ENCODE results near the gene DOCK4.

DOCK4 gene

DNA sequence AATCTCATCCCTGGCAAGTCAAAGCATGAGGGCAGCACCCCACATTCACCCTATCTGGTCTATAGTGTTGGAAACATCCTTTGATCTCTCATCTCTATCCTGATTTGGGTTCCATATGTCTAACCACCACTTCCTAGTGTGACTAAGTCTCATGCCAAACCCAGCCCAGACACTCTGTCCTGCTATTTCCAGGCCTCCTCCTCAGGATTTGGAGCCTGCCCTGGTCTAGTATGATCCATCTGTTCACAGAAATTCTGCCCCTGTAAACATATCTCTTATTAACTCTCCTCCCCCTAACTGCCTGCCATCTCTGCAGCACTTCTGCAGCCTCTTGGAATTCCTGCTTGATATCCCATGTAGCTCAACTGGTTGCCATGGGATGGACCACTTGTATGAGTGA, 323.0 kb downstream of the DOCK4 start:
- TF ChIP-seq CTCF (conservative IDR thresholded peaks at IDR 0.05) = no peak
- H3K27ac ChIP-seq = no peak overlapping the region

DNA sequence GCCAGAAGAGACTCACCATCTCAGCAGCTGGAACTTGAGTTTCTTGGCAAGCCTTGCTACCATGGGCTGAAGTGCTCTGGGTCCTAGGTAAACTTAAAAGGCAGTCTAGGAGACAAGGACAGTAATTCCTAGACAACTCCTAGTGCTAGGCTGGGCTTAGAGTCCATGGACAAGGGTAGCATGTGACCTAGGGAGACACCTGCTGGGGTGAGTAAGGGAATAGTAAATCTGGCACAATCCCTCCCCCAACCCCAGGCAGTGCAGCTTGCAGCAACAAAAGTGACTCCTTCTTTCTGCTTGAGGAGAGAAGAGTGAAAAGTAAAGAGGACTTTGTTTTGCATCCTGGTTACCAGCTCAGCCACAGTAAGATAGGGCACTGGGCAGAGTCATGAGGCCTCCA, 327.4 kb downstream of the DOCK4 start:
- TF ChIP-seq CTCF (conservative IDR thresholded peaks at IDR 0.05) (no peak), ZFX (IDR thresholded peaks at IDR 0.05) (no peak)
- H3K27ac ChIP-seq = no peak overlapping the region

GRCh38 chr7:111877931-111878330, 328.3 kb downstream of the DOCK4 start:
- no peak overlapping the region for H3K27ac ChIP-seq
- TF ChIP-seq CTCF (conservative IDR thresholded peaks at IDR 0.05) = no peak
- no peak for TF ChIP-seq ZFX (IDR thresholded peaks at IDR 0.05)

GRCh38 chr7:111873963-111874690, 332.1 kb downstream of the DOCK4 start:
- no peak for TF ChIP-seq CTCF (conservative IDR thresholded peaks at IDR 0.05)
- TF ChIP-seq ZFX (IDR thresholded peaks at IDR 0.05) = no peak
- no peak overlapping the region for H3K27ac ChIP-seq

DNA sequence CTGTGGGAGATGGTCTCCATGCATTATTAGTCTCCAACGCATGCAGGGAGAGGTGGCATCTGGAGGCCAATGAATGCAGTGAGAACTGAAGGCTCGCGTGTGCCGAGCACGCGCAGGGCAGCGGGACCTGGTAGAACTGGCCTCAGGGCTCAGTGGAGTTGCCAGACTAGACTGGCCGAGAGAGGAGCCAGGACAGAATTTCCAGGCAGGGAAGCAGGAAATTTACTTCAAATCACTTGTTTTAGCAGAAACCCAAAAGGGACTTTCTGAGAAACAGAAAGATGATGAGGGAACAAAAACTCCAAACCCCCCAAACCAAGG, 332.9 kb downstream of the DOCK4 start:
- H3K27ac ChIP-seq = no peak overlapping the region
- TF ChIP-seq CTCF (conservative IDR thresholded peaks at IDR 0.05) (no peak), ZFX (IDR thresholded peaks at IDR 0.05) (no peak)

- no peak for TF ChIP-seq ZFX (IDR thresholded peaks at IDR 0.05)
- no peak for TF ChIP-seq CTCF (conservative IDR thresholded peaks at IDR 0.05)
- H3K27ac ChIP-seq = no peak overlapping the region
These were observed 333.5 kb downstream of the DOCK4 start for GRCh38 chr7:111872450-111873325.

GRCh38 chr7:111871283-111871682, 334.9 kb downstream of the DOCK4 start:
- TF ChIP-seq CTCF (conservative IDR thresholded peaks at IDR 0.05) = no peak
- no peak for TF ChIP-seq ZFX (IDR thresholded peaks at IDR 0.05)
- H3K27ac ChIP-seq = no peak overlapping the region

Measured in C4-2B (cell line).